HCT116 (cell line): Measurements from ENCODE around the gene GPNMB. TPM values are rescaled to one million over a fixed set of nuclear protein-coding genes. Genes with fewer than 3 reads are reported as not detected.

ENCODE experiments used
- ATAC-seq: fragments of 200-7000 bp; cut with Tn5 transposase; 2 replicates; pipeline ENCODE4 v1.9.1; 2020; ENCODE audit warnings: mild to moderate bottlenecking, moderate library complexity
- BruUV-seq: library from RNA; stranded (reverse); fragments of 400-500 nt; replicated peaks from 2 replicates; lab custom pipeline; 2021; lab: Mats Ljungman, UMichigan
- CTCF ChIA-PET: fragments of 300-600 bp; sonication (Branson Sonifier 250); formaldehyde crosslinking; loops from one replicate; lab custom pipeline; 2021; ENCODE audit warnings: antibody characterized with exemption; lab: Charles Lee
- POLR2A ChIA-PET: fragments of 300-600, 350-600 bp; sonication (Branson Sonifier 250); formaldehyde crosslinking; loops from one replicate; lab custom pipeline; 2021; ENCODE audit warnings: antibody characterized with exemption; lab: Charles Lee
- RAD21 ChIA-PET, 2 experiments: fragments of 300-600 bp; sonication (Branson Sonifier 250); formaldehyde crosslinking; loops; one replicate each; lab custom pipeline; 2023; ENCODE audit warnings: low total read pairs in 2 of 2; ENCODE audit not compliant: uncharacterized antibody in 2 of 2, unreplicated experiment in 2 of 2, low non-redundant PET in 1 of 2; lab: Charles Lee
- DNase-seq: peaks from one replicate; pipeline ENCODE4 v3.0.0-alpha.2; 2010; ENCODE audit warnings: low read depth, low spot score
- H2AFZ ChIP-seq: fragments of 200-600 bp; shearing (Covaris generic), sonication (generic); 2 replicates; pipeline ENCODE4 v1.6.1; 2017; ENCODE audit warnings: low read depth, mixed run types, mixed read lengths, antibody characterized with exemption, low read length; ENCODE audit not compliant: poor library complexity, severe bottlenecking
- H3K27ac ChIP-seq: 2 replicates; pipeline ENCODE4 v1.5.1; 2012; ENCODE audit warnings: low read depth, low read length
- H3K27me3 ChIP-seq: fragments of 200-600 bp; sonication (generic); 2 replicates; pipeline ENCODE4 v1.6.1; 2016; ENCODE audit warnings: mixed run types, low read length, mixed read lengths; ENCODE audit not compliant: insufficient read depth
- H3K36me3 ChIP-seq, 2 experiments: fragments of 200-500 bp in 1 of 2; fragments of 200-600 bp in 1 of 2; sonication (Bioruptor generic) in 1 of 2; sonication (generic) in 1 of 2; 2 replicates each; pipeline versions ENCODE4 v1.5.1 to v1.6.1; 2014 to 2016; ENCODE audit warnings: low read length in 2 of 2, inconsistent platforms in 1 of 2, mixed read lengths in 1 of 2, mixed run types in 1 of 2; ENCODE audit not compliant: insufficient read depth in 2 of 2, control insufficient read depth in 1 of 2
- H3K4me1 ChIP-seq, 2 experiments: fragments of 200-600 bp in 1 of 2; sonication (generic) in 1 of 2; 2 replicates each; pipeline versions ENCODE4 v1.5.1 to v1.6.1; 2012 to 2017; ENCODE audit warnings: low read length in 2 of 2, inconsistent platforms in 1 of 2, mild to moderate bottlenecking in 1 of 2, mixed read lengths in 1 of 2, mixed run types in 1 of 2, moderate library complexity in 1 of 2; ENCODE audit not compliant: insufficient read depth in 2 of 2, control insufficient read depth in 1 of 2
- H3K4me2 ChIP-seq: fragments of 200-600 bp; sonication (generic); 2 replicates; pipeline ENCODE4 v1.6.1; 2017; ENCODE audit warnings: mixed run types, low read length, mixed read lengths
- H3K4me3 ChIP-seq, 2 experiments: fragments of 200-600 bp in 1 of 2; sonication (generic) in 1 of 2; replicated peaks in 1 of 2; 2 replicates each; pipeline ENCODE4 v1.5.1; 2011 to 2016; ENCODE audit warnings: low read length in 2 of 2, control low read depth in 1 of 2, low read depth in 1 of 2, mild to moderate bottlenecking in 1 of 2, mixed read lengths in 1 of 2, mixed run types in 1 of 2
- H3K79me2 ChIP-seq: fragments of 200-600 bp; sonication (generic); 2 replicates; pipeline ENCODE4 v1.6.1; 2017; ENCODE audit warnings: mild to moderate bottlenecking, mixed run types, low read length, moderate library complexity, mixed read lengths; ENCODE audit not compliant: insufficient read depth
- H3K9ac ChIP-seq: fragments of 200-600 bp; sonication (generic); 2 replicates; pipeline ENCODE4 v1.6.1; 2016; ENCODE audit warnings: low read length, mixed read lengths
- H3K9me2 ChIP-seq: fragments of 200-600 bp; sonication (generic), shearing (Covaris generic); 2 replicates; pipeline ENCODE4 v1.6.1; 2017; ENCODE audit warnings: mixed run types, mild to moderate bottlenecking, moderate library complexity; ENCODE audit not compliant: insufficient read depth
- H3K9me3 ChIP-seq, 2 experiments: fragments of 200-500 bp in 1 of 2; fragments of 200-600 bp in 1 of 2; sonication (Bioruptor generic) in 1 of 2; sonication (generic) in 1 of 2; 2 replicates each; pipeline ENCODE4 v1.6.1; 2014 to 2017; ENCODE audit warnings: low read length in 2 of 2, mixed read lengths in 2 of 2, inconsistent platforms in 1 of 2, low read depth in 1 of 2, mild to moderate bottlenecking in 1 of 2, mixed run types in 1 of 2, moderate library complexity in 1 of 2; ENCODE audit not compliant: control insufficient read depth in 1 of 2, insufficient read depth in 1 of 2
- H4K20me1 ChIP-seq: fragments of 200-600 bp; sonication (generic), shearing (Covaris generic); 2 replicates; pipeline ENCODE4 v1.6.1; 2017; ENCODE audit warnings: mixed run types, mild to moderate bottlenecking, moderate library complexity; ENCODE audit not compliant: insufficient read depth
- ATF3 ChIP-seq: IDR thresholded peaks from 2 replicates; pipeline ENCODE4 v1.6.1; 2012
- CEBPB ChIP-seq: IDR thresholded peaks from 2 replicates; pipeline ENCODE4 v1.6.1; 2012; ENCODE audit warnings: low read depth
- EGR1 ChIP-seq: IDR thresholded peaks from 2 replicates; pipeline ENCODE4 v1.6.1; 2012; ENCODE audit warnings: low read depth
- ELF1 ChIP-seq: IDR thresholded peaks from 2 replicates; pipeline ENCODE4 v1.6.1; 2012; ENCODE audit warnings: low read depth, borderline replicate concordance
- EZH2 ChIP-seq: fragments of 200-600 bp; sonication (generic); IDR thresholded peaks from 2 replicates; pipeline ENCODE4 v1.6.1; 2017; ENCODE audit warnings: antibody characterized with exemption, mixed run types
- FOSL1 ChIP-seq: IDR thresholded peaks from 2 replicates; pipeline ENCODE4 v1.6.1; 2012; ENCODE audit warnings: low read depth
- POLR2AphosphoS5 ChIP-seq: IDR thresholded peaks from 2 replicates; pipeline ENCODE4 v1.6.1; 2011; ENCODE audit warnings: mild to moderate bottlenecking, low read depth, low read length, moderate library complexity
- REST ChIP-seq: IDR thresholded peaks from 2 replicates; pipeline ENCODE4 v1.6.1; 2012; ENCODE audit warnings: low read depth
- SP1 ChIP-seq: IDR thresholded peaks from 2 replicates; pipeline ENCODE4 v1.6.1; 2012; ENCODE audit warnings: low read depth
- YY1 ChIP-seq: IDR thresholded peaks from 2 replicates; pipeline ENCODE4 v1.6.1; 2011; ENCODE audit warnings: low read length, low read depth, moderate library complexity, mild to moderate bottlenecking; ENCODE audit not compliant: insufficient replicate concordance; ENCODE audit errors: extremely low read depth
- ZNF274 ChIP-seq: fragments of 200-500 bp; sonication (Bioruptor generic); IDR thresholded peaks from 2 replicates; pipeline ENCODE4 v1.6.1; 2014; ENCODE audit warnings: mild to moderate bottlenecking, low read depth, low read length, inconsistent platforms
- intact Hi-C: fragments of 100-400 bp; cut with micrococcal nuclease; formaldehyde crosslinking; loops from 2 replicates; pipeline ENCODE4 v1.10.0; 2022
- total RNA-seq: library from RNA; stranded (reverse); gene quantifications from one replicate; pipeline ENCODE4 v1.2.1, GENCODE V29; 2021; ENCODE audit not compliant: unreplicated experiment

Gene GPNMB
- total RNA-seq, 1 experiment from 2014 or later = 2.8 TPM

GRCh38 chr7:23204241-23204640 is 42.3 kb upstream of the GPNMB start (continued):
- TF ChIP-seq EZH2 = no peak
- TF ChIP-seq POLR2AphosphoS5 = no peak
- no peak for TF ChIP-seq ELF1

GRCh38 chr7:23205577-23205908 is 41.0 kb upstream of the GPNMB start:
- no peak overlapping the region for H3K27ac ChIP-seq
- TF ChIP-seq ZNF274 = no peak
- TF ChIP-seq, all 23 proteins: peak for 0
- ATAC-seq (no peak), DNase-seq (no peak)
- Histone ChIP-seq H2AFZ (no peak overlapping the region), H3K9ac (no peak overlapping the region), H3K4me1 (no peaks in the 10 kb centered on the region), H3K9me3 (no peaks in the 10 kb centered on the region), H3K36me3 (peaks cover 0 to 6% of the 10 kb centered on the region in 2 experiments; a peak in 2 of 4 replicates), H3K27me3 (no peaks in the 10 kb centered on the region), H3K4me2 (no peak overlapping the region), H4K20me1 (no peaks in the 10 kb centered on the region), H3K4me3 (no peak overlapping the region), H3K9me2 (no peaks in the 10 kb centered on the region), H3K79me2 (no peaks in the 10 kb centered on the region)
- RAD21 ChIA-PET = no interaction called here
- BruUV-seq = no TSS peak
- POLR2A ChIA-PET = no interaction called here
- CTCF ChIA-PET = no interaction called here
- intact Hi-C loops = no loop called here

GRCh38 chr7:23205909-23206767 is 40.4 kb upstream of the GPNMB start:
- Histone ChIP-seq H3K4me1 (no peaks in the 10 kb centered on the region), H2AFZ (no peak overlapping the region), H3K9me3 (no peaks in the 10 kb centered on the region), H3K9me2 (no peaks in the 10 kb centered on the region), H3K27me3 (no peaks in the 10 kb centered on the region), H3K4me3 (no peak overlapping the region), H3K27ac (no peak overlapping the region), H3K36me3 (peaks cover 0 to 1% of the 10 kb centered on the region in 2 experiments; a peak in 2 of 4 replicates), H3K79me2 (no peaks in the 10 kb centered on the region), H3K4me2 (no peak overlapping the region), H4K20me1 (no peaks in the 10 kb centered on the region), H3K9ac (no peak overlapping the region)
- ATAC-seq = no peak
- no TSS peak for BruUV-seq
- CTCF ChIA-PET = no interaction called here
- RAD21 ChIA-PET = no interaction called here
- no peak for DNase-seq
- intact Hi-C loops = no loop called here
- POLR2A ChIA-PET = no interaction called here
- TF ChIP-seq YY1 (no peak), POLR2AphosphoS5 (no peak), ATF3 (no peak), FOSL1 (no peak), EZH2 (no peak), EGR1 (no peak), SP1 (no peak), CEBPB (no peak), REST (no peak)
